GM21717 (cell line): ENCODE measurements around the gene THAP5.

ENCODE experiments used
- ATAC-seq: cut with Tn5 transposase; IDR thresholded peaks from one replicate; pipeline ENCODE4 v1.9.1; 2021; ENCODE audit warnings: mild to moderate bottlenecking, moderate library complexity; ENCODE audit not compliant: unreplicated experiment

THAP5 gene

GRCh38 chr7:108537229-108537628 is 32.3 kb downstream of the THAP5 start:
- ATAC-seq = no peak

GRCh38 chr7:108535744-108536143 is 33.8 kb downstream of the THAP5 start:
- no peak for ATAC-seq

DNA sequence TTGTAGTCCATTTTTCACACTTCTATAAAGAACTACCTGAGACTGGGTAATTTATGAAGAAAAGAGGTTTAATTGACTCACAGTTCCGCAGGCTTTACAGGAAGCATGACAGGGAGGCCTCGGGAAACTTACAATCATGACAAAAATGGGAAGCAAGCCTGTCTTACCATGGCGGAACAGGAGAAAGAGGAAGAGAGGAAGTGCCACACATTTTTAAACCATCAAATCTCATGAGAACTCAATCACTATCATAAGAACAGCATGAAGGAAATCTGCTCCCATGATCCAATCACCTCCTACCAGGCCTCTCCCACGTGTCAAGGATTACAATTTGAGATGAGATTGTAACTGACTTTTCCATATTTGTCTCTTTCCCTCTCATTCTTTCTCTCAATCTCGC is 34.2 kb downstream of the THAP5 start:
- ATAC-seq = no peak

DNA sequence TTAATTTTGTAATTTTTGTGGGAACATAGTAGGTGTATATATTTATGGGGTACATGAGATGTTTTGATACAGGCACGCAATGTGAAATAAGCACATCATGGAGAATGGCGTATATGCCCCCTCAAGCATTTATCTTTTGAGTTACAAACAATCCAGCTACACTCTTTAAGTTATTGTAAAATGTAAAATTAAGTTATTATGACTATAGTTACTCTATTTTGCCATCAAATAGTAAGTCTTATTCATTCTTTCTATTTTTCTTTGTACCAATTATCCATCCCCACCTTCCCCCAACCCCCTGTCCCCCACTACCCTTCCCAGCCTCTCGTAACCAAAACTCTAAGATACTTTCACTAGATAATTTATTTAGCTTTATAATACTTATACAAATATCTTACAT is 35.8 kb downstream of the THAP5 start:
- ATAC-seq = no peak

DNA sequence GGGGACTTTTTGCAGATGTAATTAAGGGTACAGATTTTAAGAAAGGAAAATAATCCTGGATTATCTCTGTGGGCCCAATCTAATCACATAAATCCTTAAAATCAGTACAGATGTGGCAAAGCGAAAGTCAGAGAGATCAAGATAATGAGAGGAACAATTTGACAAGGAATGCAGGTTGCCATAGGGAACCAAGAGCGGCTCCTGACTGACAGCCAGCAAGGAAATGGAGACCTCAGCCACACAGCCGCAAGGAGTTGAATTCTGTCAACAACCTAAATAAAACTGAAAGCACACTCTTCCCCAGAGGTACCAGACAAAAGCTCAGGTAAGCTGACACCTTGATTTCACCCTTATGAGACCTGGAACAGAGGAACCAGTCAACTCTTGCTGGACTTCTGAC is 40.2 kb downstream of the THAP5 start:
- no peak for ATAC-seq

GRCh38 chr7:108528183-108528712 is 41.3 kb downstream of the THAP5 start:
- no peak for ATAC-seq

- no peak for ATAC-seq
These were observed 42.8 kb downstream of the THAP5 start for GRCh38 chr7:108526768-108527017.

GRCh38 chr7:108525985-108526767 is 43.3 kb downstream of the THAP5 start, which contains the start of gene PNPLA8:
TSS of gene PNPLA8 (minus strand) at chr7:108526135. CDS start at chr7:108515491, 10,644 bp downstream.
- peak; percentile 95 for ATAC-seq

GRCh38 chr7:108525327-108525984 is 44.0 kb downstream of the THAP5 start:
- ATAC-seq = peak; percentile 56

- ATAC-seq = no peak
These were observed 46.7 kb downstream of the THAP5 start for GRCh38 chr7:108522780-108523179.

GRCh38 chr7:108517951-108518350 is 51.6 kb downstream of the THAP5 start:
- ATAC-seq = no peak

GRCh38 chr7:108515630-108516029 is 53.9 kb downstream of the THAP5 start:
- no peak for ATAC-seq

GRCh38 chr7:108515013-108515412 is 54.5 kb downstream of the THAP5 start:
- no peak for ATAC-seq
